NCI-H2196 (cell line): ENCODE results near the gene MAPKAPK3.

Source experiments
- DNase-seq: peaks from one replicate; lab custom pipeline; 2025; ENCODE audit not compliant: unreplicated experiment; lab: John Stamatoyannopoulos, UW

The MAPKAPK3 gene

GRCh38 chr3:50625231-50626182 lies 8.6 kb downstream of the MAPKAPK3 start:
- DNase-seq: no peak

GRCh38 chr3:50626401-50626800 lies 9.4 kb downstream of the MAPKAPK3 start:
- DNase-seq: no peak

- peak; percentile 37 for DNase-seq
Observed at GRCh38 chr3:50627407-50628051, 10.6 kb downstream of the MAPKAPK3 start.

GRCh38 chr3:50628601-50629000 lies 11.7 kb downstream of the MAPKAPK3 start:
- no peak for DNase-seq

- DNase-seq: no peak
Observed at GRCh38 chr3:50630394-50630793, 13.4 kb downstream of the MAPKAPK3 start.

- DNase-seq: peak; percentile 44
Observed at GRCh38 chr3:50630877-50631276, 13.9 kb downstream of the MAPKAPK3 start.

- no peak for DNase-seq
Observed at GRCh38 chr3:50632450-50632849, 15.5 kb downstream of the MAPKAPK3 start.

- DNase-seq: no peak
Observed at GRCh38 chr3:50633230-50633790, 16.4 kb downstream of the MAPKAPK3 start.

- DNase-seq: no peak
Observed at GRCh38 chr3:50635066-50635465, 18.1 kb downstream of the MAPKAPK3 start.

- no peak for DNase-seq
Observed at GRCh38 chr3:50637011-50637410, 20.1 kb downstream of the MAPKAPK3 start.

GRCh38 chr3:50637945-50638344 lies 21.0 kb downstream of the MAPKAPK3 start:
- DNase-seq: no peak

GRCh38 chr3:50639055-50639494 lies 22.1 kb downstream of the MAPKAPK3 start:
- DNase-seq: no peak

- DNase-seq: no peak
Observed at GRCh38 chr3:50642382-50642781, 25.4 kb downstream of the MAPKAPK3 start.

- no peak for DNase-seq
Observed at GRCh38 chr3:50644561-50644960, 27.6 kb downstream of the MAPKAPK3 start.

- DNase-seq: no peak
Observed at GRCh38 chr3:50645378-50645777, 28.4 kb downstream of the MAPKAPK3 start.

GRCh38 chr3:50648313-50648712 lies 31.4 kb downstream of the MAPKAPK3 start:
- DNase-seq: no peak

GRCh38 chr3:50648944-50649343 lies 32.0 kb downstream of the MAPKAPK3 start:
- DNase-seq: no peak

GRCh38 chr3:50649451-50649931 lies 32.5 kb downstream of the MAPKAPK3 start:
- DNase-seq: no peak

- DNase-seq: no peak
Observed at GRCh38 chr3:50650018-50650417, 33.1 kb downstream of the MAPKAPK3 start.

GRCh38 chr3:50651445-50651844 lies 34.5 kb downstream of the MAPKAPK3 start:
- DNase-seq: no peak

- DNase-seq: no peak
Observed at GRCh38 chr3:50651920-50652529, 35.1 kb downstream of the MAPKAPK3 start.
